ENCODE data around the gene EFL1. TPM values are rescaled to one million over a fixed set of nuclear protein-coding genes. Genes with fewer than 3 reads are reported as not detected.

The EFL1 gene
- total RNA-seq, 1 experiment from 2014 or later = 17.2 TPM

- CTCF ChIA-PET = no interaction called here
- TF ChIP-seq CTCF (conservative IDR thresholded peaks at IDR 0.05) (no peak), EZH2 (IDR thresholded peaks at IDR 0.05; ENCODE audit: low read depth) (no peak)
Observed at GRCh38 chr15:82111918-82112317, 150.6 kb downstream of the EFL1 start.

GRCh38 chr15:82110144-82110543 lies 152.4 kb downstream of the EFL1 start:
- POLR2A ChIA-PET (ENCODE audit: unreplicated experiment) = no interaction called here
- Histone ChIP-seq H3K9me3 (ENCODE audit: insufficient read depth, low read depth) (no peaks in the 10 kb centered on the region), H3F3A (ENCODE audit: insufficient read depth, low read depth) (no peaks in the 10 kb centered on the region), H3K27ac (no peak overlapping the region), H3K4me3 (no peak overlapping the region), H3K4me1 (replicated peaks; ENCODE audit: insufficient read depth) (no peaks in the 10 kb centered on the region), H3K4me2 (no peak overlapping the region), H4K20me1 (ENCODE audit: insufficient read depth) (no peaks in the 10 kb centered on the region), H3K9me2 (ENCODE audit: insufficient read depth) (no peaks in the 10 kb centered on the region), H3K36me3 (ENCODE audit: low read depth) (no peaks in the 10 kb centered on the region), H3K79me2 (ENCODE audit: low read depth) (no peaks in the 10 kb centered on the region), H2AFZ (no peak overlapping the region), H3K27me3 (ENCODE audit: insufficient read depth, low read depth) (no peaks in the 10 kb centered on the region)
- no peak for TF ChIP-seq EZH2 (IDR thresholded peaks at IDR 0.05; ENCODE audit: low read depth)
- no peak for TF ChIP-seq CTCF (conservative IDR thresholded peaks at IDR 0.05)
- intact Hi-C loops (cut with micrococcal nuclease; ENCODE audit: unreplicated experiment) = no loop called here
- CTCF ChIA-PET = interaction anchor here (0.6 kb wide), 1 partner anchor 630 kb away, joined by 3 read pairs; no protein-coding TSS in a partner anchor
- no TSS peak for BruUV-seq (replicated peaks)
- DNase-seq = no peak

More at GRCh38 chr15:82111918-82112317, 150.6 kb downstream of the EFL1 start:
- no TSS peak for BruUV-seq (replicated peaks)
- H3K79me2 ChIP-seq (ENCODE audit: low read depth) = no peaks in the 10 kb centered on the region
- POLR2A ChIA-PET (ENCODE audit: unreplicated experiment) = no interaction called here
- intact Hi-C loops (cut with micrococcal nuclease; ENCODE audit: unreplicated experiment) = no loop called here
- H3F3A ChIP-seq (ENCODE audit: insufficient read depth, low read depth) = no peaks in the 10 kb centered on the region
- no peak overlapping the region for H3K27ac ChIP-seq
- H3K27me3 ChIP-seq (ENCODE audit: insufficient read depth, low read depth) = no peaks in the 10 kb centered on the region
- no peak for DNase-seq
- H3K4me1 ChIP-seq (replicated peaks; ENCODE audit: insufficient read depth) = no peaks in the 10 kb centered on the region
- no peak overlapping the region for H3K4me3 ChIP-seq
- H2AFZ ChIP-seq = no peak overlapping the region
- no peaks in the 10 kb centered on the region for H4K20me1 ChIP-seq (ENCODE audit: insufficient read depth)
- H3K9me3 ChIP-seq (ENCODE audit: insufficient read depth, low read depth) = no peaks in the 10 kb centered on the region
- H3K9me2 ChIP-seq (ENCODE audit: insufficient read depth) = no peaks in the 10 kb centered on the region
- no peaks in the 10 kb centered on the region for H3K36me3 ChIP-seq (ENCODE audit: low read depth)
- H3K4me2 ChIP-seq = no peak overlapping the region

GRCh38 chr15:82108489-82109078 lies 153.9 kb downstream of the EFL1 start:
- Histone ChIP-seq H3K9me2 (ENCODE audit: insufficient read depth) (no peaks in the 10 kb centered on the region), H4K20me1 (ENCODE audit: insufficient read depth) (no peaks in the 10 kb centered on the region), H3K4me1 (replicated peaks; ENCODE audit: insufficient read depth) (no peaks in the 10 kb centered on the region), H3K4me2 (no peak overlapping the region), H3K9me3 (ENCODE audit: insufficient read depth, low read depth) (no peaks in the 10 kb centered on the region), H3K27ac (no peak overlapping the region), H3K79me2 (ENCODE audit: low read depth) (no peaks in the 10 kb centered on the region), H3K4me3 (no peak overlapping the region), H2AFZ (no peak overlapping the region), H3K36me3 (ENCODE audit: low read depth) (no peaks in the 10 kb centered on the region), H3F3A (ENCODE audit: insufficient read depth, low read depth) (no peaks in the 10 kb centered on the region), H3K27me3 (ENCODE audit: insufficient read depth, low read depth) (no peaks in the 10 kb centered on the region)
- intact Hi-C loops (cut with micrococcal nuclease; ENCODE audit: unreplicated experiment) = loop anchor here (1.0 kb wide), 1 partner anchor 90 kb away; no protein-coding TSS in a partner anchor
- ChIA-PET POLR2A (ENCODE audit: unreplicated experiment) (no interaction called here), CTCF (interaction anchor here (0.5 to 1.2 kb wide), 9 partner anchors 11 to 660 kb away, joined by 3 to 10 read pairs (median 5); no protein-coding TSS in a partner anchor)
- no TSS peak for BruUV-seq (replicated peaks)
- DNase-seq = peak in 1 of 2 experiments; percentile 79
- TF ChIP-seq EZH2 (IDR thresholded peaks at IDR 0.05; ENCODE audit: low read depth) (no peak), CTCF (conservative IDR thresholded peaks at IDR 0.05) (peak; percentile 91)
